ENCODE data around the gene ZNF586. TPM values are rescaled to one million over a fixed set of nuclear protein-coding genes. Genes with fewer than 3 reads are reported as not detected.
A peak's percentile ranks its signal among the peaks of the same experiment; 100 is the strongest.

Gene ZNF586
- total and polyA plus RNA-seq, 2 experiments from 2014 or later, result 5.2 to 16.9 TPM

DNA sequence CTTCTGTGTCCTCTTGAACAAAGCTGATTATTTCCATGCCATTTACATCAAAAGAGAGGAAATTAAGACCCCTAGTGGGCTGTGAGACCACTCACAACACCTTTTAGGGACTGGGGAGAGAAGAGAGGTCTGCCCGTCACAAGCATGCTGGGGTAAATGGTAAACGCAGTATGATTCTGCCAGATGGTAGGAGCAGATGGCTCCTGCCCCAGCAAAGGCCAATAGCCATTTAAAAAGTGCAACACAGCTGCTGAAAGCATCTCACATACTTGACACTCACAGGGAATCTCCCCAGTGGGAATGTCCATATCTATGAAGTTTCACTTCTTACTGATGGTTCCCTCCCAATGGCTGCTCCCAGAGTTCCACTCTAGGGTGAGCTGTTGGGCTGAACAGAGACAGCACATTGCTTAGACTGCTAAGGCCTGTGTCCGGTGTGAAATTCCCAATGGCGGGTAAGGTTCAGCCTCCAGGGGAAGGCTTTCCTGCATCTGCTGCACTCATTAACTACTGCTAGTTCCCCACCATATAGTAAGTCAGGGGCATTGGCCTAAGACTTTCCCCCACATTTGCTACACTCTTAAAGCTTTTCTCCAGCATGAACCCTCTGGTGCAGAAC, 49.5 kb upstream of the ZNF586 start:
- peaks cover 12% of the 10 kb centered on the region; the same call in 1 of the 2 replicates for H3K36me3 ChIP-seq (ENCODE audit: insufficient read depth)
- DNase-seq (ENCODE audit: low spot score), result no peak
- H3K27ac ChIP-seq (ENCODE audit: low read depth), result no peak overlapping the region
- Mint-ChIP-seq H3K27me3 (ENCODE audit: insufficient read depth, low read depth, poor library complexity) (no peaks in the 10 kb centered on the region), H3K9me3 (peaks cover 12% of the 10 kb centered on the region; the same call in 2 of the 3 replicates), H3K27ac (no peak overlapping the region), H3K36me3 (ENCODE audit: low read depth) (peaks cover 47% of the 10 kb centered on the region), H3K4me3 (no peak overlapping the region), H3K4me1 (peaks cover 12% of the 10 kb centered on the region)
- H3K4me2 ChIP-seq, result 0 out of 2 replicates have a peak overlapping the region, but pooled peaks have one; percentile 45
- TF ChIP-seq EZH2phosphoT487 (IDR thresholded peaks at IDR 0.05; ENCODE audit: unreplicated experiment), result no peak
- no peak for TF ChIP-seq POLR2AphosphoS5 (IDR thresholded peaks at IDR 0.05; ENCODE audit: low read depth)
- no peak for TF ChIP-seq ZNF114 (CRISPR knock-in tag; IDR thresholded peaks at IDR 0.05)
- TF ChIP-seq, protein P1, sequence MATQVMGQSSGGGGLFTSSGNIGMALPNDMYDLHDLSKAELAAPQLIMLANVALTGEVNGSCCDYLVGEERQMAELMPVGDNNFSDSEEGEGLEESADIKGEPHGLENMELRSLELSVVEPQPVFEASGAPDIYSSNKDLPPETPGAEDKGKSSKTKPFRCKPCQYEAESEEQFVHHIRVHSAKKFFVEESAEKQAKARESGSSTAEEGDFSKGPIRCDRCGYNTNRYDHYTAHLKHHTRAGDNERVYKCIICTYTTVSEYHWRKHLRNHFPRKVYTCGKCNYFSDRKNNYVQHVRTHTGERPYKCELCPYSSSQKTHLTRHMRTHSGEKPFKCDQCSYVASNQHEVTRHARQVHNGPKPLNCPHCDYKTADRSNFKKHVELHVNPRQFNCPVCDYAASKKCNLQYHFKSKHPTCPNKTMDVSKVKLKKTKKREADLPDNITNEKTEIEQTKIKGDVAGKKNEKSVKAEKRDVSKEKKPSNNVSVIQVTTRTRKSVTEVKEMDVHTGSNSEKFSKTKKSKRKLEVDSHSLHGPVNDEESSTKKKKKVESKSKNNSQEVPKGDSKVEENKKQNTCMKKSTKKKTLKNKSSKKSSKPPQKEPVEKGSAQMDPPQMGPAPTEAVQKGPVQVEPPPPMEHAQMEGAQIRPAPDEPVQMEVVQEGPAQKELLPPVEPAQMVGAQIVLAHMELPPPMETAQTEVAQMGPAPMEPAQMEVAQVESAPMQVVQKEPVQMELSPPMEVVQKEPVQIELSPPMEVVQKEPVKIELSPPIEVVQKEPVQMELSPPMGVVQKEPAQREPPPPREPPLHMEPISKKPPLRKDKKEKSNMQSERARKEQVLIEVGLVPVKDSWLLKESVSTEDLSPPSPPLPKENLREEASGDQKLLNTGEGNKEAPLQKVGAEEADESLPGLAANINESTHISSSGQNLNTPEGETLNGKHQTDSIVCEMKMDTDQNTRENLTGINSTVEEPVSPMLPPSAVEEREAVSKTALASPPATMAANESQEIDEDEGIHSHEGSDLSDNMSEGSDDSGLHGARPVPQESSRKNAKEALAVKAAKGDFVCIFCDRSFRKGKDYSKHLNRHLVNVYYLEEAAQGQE (IDR thresholded peaks at IDR 0.05; ENCODE audit: unreplicated experiment), result no peak
- no peak for TF ChIP-seq EZH2 (IDR thresholded peaks at IDR 0.05; ENCODE audit: low read depth, unreplicated experiment)
- TF ChIP-seq STAT1 (IDR thresholded peaks at IDR 0.05; ENCODE audit: unreplicated experiment), result no peak
- TF ChIP-seq NANOG (IDR thresholded peaks at IDR 0.05; ENCODE audit: borderline replicate concordance), result no peak
- TF ChIP-seq, protein P2, sequence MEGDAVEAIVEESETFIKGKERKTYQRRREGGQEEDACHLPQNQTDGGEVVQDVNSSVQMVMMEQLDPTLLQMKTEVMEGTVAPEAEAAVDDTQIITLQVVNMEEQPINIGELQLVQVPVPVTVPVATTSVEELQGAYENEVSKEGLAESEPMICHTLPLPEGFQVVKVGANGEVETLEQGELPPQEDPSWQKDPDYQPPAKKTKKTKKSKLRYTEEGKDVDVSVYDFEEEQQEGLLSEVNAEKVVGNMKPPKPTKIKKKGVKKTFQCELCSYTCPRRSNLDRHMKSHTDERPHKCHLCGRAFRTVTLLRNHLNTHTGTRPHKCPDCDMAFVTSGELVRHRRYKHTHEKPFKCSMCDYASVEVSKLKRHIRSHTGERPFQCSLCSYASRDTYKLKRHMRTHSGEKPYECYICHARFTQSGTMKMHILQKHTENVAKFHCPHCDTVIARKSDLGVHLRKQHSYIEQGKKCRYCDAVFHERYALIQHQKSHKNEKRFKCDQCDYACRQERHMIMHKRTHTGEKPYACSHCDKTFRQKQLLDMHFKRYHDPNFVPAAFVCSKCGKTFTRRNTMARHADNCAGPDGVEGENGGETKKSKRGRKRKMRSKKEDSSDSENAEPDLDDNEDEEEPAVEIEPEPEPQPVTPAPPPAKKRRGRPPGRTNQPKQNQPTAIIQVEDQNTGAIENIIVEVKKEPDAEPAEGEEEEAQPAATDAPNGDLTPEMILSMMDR (conservative IDR thresholded peaks at IDR 0.05; ENCODE audit: low read depth in 2 of 2), result no peak; a peak in 1 of 4 replicates
- TF ChIP-seq JUNB (IDR thresholded peaks at IDR 0.05; ENCODE audit: unreplicated experiment), result no peak
- TF ChIP-seq, protein P3, sequence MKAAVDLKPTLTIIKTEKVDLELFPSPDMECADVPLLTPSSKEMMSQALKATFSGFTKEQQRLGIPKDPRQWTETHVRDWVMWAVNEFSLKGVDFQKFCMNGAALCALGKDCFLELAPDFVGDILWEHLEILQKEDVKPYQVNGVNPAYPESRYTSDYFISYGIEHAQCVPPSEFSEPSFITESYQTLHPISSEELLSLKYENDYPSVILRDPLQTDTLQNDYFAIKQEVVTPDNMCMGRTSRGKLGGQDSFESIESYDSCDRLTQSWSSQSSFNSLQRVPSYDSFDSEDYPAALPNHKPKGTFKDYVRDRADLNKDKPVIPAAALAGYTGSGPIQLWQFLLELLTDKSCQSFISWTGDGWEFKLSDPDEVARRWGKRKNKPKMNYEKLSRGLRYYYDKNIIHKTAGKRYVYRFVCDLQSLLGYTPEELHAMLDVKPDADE (IDR thresholded peaks at IDR 0.05), result no peak
- no peak for TF ChIP-seq ZNF331 (CRISPR knock-in tag; IDR thresholded peaks at IDR 0.05; ENCODE audit: low read depth)
- TF ChIP-seq, protein P4, sequence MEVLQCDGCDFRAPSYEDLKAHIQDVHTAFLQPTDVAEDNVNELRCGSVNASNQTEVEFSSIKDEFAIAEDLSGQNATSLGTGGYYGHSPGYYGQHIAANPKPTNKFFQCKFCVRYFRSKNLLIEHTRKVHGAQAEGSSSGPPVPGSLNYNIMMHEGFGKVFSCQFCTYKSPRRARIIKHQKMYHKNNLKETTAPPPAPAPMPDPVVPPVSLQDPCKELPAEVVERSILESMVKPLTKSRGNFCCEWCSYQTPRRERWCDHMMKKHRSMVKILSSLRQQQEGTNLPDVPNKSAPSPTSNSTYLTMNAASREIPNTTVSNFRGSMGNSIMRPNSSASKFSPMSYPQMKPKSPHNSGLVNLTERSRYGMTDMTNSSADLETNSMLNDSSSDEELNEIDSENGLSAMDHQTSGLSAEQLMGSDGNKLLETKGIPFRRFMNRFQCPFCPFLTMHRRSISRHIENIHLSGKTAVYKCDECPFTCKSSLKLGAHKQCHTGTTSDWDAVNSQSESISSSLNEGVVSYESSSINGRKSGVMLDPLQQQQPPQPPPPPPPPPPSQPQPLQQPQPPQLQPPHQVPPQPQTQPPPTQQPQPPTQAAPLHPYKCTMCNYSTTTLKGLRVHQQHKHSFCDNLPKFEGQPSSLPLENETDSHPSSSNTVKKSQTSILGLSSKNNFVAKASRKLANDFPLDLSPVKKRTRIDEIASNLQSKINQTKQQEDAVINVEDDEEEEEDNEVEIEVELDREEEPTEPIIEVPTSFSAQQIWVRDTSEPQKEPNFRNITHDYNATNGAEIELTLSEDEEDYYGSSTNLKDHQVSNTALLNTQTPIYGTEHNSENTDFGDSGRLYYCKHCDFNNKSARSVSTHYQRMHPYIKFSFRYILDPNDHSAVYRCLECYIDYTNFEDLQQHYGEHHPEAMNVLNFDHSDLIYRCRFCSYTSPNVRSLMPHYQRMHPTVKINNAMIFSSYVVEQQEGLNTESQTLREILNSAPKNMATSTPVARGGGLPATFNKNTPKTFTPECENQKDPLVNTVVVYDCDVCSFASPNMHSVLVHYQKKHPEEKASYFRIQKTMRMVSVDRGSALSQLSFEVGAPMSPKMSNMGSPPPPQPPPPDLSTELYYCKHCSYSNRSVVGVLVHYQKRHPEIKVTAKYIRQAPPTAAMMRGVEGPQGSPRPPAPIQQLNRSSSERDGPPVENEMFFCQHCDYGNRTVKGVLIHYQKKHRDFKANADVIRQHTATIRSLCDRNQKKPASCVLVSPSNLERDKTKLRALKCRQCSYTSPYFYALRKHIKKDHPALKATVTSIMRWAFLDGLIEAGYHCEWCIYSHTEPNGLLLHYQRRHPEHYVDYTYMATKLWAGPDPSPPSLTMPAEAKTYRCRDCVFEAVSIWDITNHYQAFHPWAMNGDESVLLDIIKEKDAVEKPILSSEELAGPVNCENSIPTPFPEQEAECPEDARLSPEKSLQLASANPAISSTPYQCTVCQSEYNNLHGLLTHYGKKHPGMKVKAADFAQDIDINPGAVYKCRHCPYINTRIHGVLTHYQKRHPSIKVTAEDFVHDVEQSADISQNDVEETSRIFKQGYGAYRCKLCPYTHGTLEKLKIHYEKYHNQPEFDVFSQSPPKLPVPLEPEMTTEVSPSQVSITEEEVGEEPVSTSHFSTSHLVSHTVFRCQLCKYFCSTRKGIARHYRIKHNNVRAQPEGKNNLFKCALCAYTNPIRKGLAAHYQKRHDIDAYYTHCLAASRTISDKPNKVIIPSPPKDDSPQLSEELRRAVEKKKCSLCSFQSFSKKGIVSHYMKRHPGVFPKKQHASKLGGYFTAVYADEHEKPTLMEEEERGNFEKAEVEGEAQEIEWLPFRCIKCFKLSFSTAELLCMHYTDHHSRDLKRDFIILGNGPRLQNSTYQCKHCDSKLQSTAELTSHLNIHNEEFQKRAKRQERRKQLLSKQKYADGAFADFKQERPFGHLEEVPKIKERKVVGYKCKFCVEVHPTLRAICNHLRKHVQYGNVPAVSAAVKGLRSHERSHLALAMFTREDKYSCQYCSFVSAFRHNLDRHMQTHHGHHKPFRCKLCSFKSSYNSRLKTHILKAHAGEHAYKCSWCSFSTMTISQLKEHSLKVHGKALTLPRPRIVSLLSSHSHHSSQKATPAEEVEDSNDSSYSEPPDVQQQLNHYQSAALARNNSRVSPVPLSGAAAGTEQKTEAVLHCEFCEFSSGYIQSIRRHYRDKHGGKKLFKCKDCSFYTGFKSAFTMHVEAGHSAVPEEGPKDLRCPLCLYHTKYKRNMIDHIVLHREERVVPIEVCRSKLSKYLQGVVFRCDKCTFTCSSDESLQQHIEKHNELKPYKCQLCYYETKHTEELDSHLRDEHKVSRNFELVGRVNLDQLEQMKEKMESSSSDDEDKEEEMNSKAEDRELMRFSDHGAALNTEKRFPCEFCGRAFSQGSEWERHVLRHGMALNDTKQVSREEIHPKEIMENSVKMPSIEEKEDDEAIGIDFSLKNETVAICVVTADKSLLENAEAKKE (CRISPR knock-in tag; IDR thresholded peaks at IDR 0.05), result no peak
- no peak for TF ChIP-seq CREB1 (CRISPR knock-in tag; IDR thresholded peaks at IDR 0.05; ENCODE audit: low read depth)
- no peaks in the 10 kb centered on the region for H3K27me3 ChIP-seq (ENCODE audit: insufficient read depth)
- H3K79me2 ChIP-seq (replicated peaks; ENCODE audit: insufficient read depth), result no peaks in the 10 kb centered on the region
- ATAC-seq, result peak; percentile 44
- no peak overlapping the region for H2AFZ ChIP-seq
- H4K20me1 ChIP-seq (replicated peaks; ENCODE audit: insufficient read depth), result no peaks in the 10 kb centered on the region
- H3K9me2 ChIP-seq (ENCODE audit: insufficient read depth), result 0 out of 2 replicates have a peak, but pooled peaks cover 2% of the 10 kb centered on the region
- H3K4me3 ChIP-seq, result no peak overlapping the region
- H3K4me1 ChIP-seq (ENCODE audit: insufficient read depth), result no peaks in the 10 kb centered on the region
- no peaks in the 10 kb centered on the region for H3F3A ChIP-seq (replicated peaks; ENCODE audit: low read depth)
